22Rv1 (cell line): ENCODE measurements around the gene TMEM62.

Experiments used
- CTCF ChIP-seq: fragments of 450-650 bp; IDR thresholded peaks from 2 replicates; pipeline ENCODE4 v1.5.1; 2017; ENCODE audit warnings: mild to moderate bottlenecking
- ZFX ChIP-seq: fragments of 450-650 bp; IDR thresholded peaks from 2 replicates; pipeline ENCODE4 v1.6.1; 2017; ENCODE audit warnings: antibody characterized with exemption, borderline replicate concordance

DNA sequence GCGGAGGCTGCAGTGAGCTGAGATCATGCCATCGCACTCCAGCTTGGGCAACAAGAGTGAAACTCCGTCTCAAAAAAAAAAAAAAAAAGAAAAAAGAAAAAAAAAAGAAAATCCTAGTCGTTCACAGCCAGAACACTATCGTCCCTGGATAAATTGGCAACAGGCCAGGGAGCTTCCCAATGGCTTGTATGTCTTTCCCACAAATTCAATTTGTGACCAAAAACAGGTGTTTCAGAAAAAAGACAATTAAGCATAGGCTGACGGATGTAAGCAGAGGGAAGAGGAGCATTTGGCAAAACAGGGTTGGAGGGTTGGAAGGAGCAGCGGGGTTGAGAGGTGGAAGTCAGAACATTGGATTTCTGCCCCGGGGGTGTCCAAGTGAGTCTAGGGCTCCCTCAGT is 78.9 kb downstream of the TMEM62 start:
- TF ChIP-seq CTCF (no peak), ZFX (no peak)
